Fibroblast of skin of left quadriceps (primary cell): ENCODE results near the gene ADAMTS13.

Source experiments
- DNase-seq, 2 experiments: peaks; one replicate each; pipeline ENCODE4 v3.0.0-alpha.2; 2013; ENCODE audit warnings: low read depth in 2 of 2

Gene ADAMTS13

GRCh38 chr9:133454943-133455673, 32.9 kb downstream of the ADAMTS13 start:
- no peak for DNase-seq

- DNase-seq: no peak
Observed at GRCh38 chr9:133455936-133456335, 33.8 kb downstream of the ADAMTS13 start.

GRCh38 chr9:133456409-133456808, 34.2 kb downstream of the ADAMTS13 start:
- DNase-seq: no peak

GRCh38 chr9:133457233-133457632, 35.1 kb downstream of the ADAMTS13 start:
- DNase-seq: no peak

- no peak for DNase-seq
Observed at GRCh38 chr9:133457748-133458147, 35.6 kb downstream of the ADAMTS13 start.

- no peak for DNase-seq
Observed at GRCh38 chr9:133458643-133459312, 36.6 kb downstream of the ADAMTS13 start.

GRCh38 chr9:133459476-133460404, 37.6 kb downstream of the ADAMTS13 start, which contains the start of gene CACFD1:
Gene CACFD1 (plus strand): TSS chr9:133459978. CDS start chr9:133460067, 89 bp downstream.
- DNase-seq: peak; percentile 82 to 83

- no peak for DNase-seq
Observed at GRCh38 chr9:133460405-133461175, 38.4 kb downstream of the ADAMTS13 start.

GRCh38 chr9:133461975-133462374, 39.8 kb downstream of the ADAMTS13 start:
- no peak for DNase-seq

- no peak for DNase-seq
Observed at GRCh38 chr9:133463234-133463863, 41.2 kb downstream of the ADAMTS13 start.

GRCh38 chr9:133463864-133464615, 41.9 kb downstream of the ADAMTS13 start:
- DNase-seq: no peak

- DNase-seq: no peak
Observed at GRCh38 chr9:133464638-133465037, 42.5 kb downstream of the ADAMTS13 start.

GRCh38 chr9:133465984-133466383, 43.8 kb downstream of the ADAMTS13 start:
- DNase-seq: no peak

GRCh38 chr9:133467101-133467500, 44.9 kb downstream of the ADAMTS13 start:
- DNase-seq: no peak

GRCh38 chr9:133468374-133468773, 46.2 kb downstream of the ADAMTS13 start:
- no peak for DNase-seq

- DNase-seq: no peak
Observed at GRCh38 chr9:133468777-133469421, 46.7 kb downstream of the ADAMTS13 start.

- DNase-seq: no peak
Observed at GRCh38 chr9:133470427-133470924, 48.3 kb downstream of the ADAMTS13 start.

- DNase-seq: no peak
Observed at GRCh38 chr9:133470988-133471387, 48.8 kb downstream of the ADAMTS13 start.

GRCh38 chr9:133471551-133472276, 49.5 kb downstream of the ADAMTS13 start:
- DNase-seq: no peak
